ENCODE data around the gene PCDHAC2. TPM values are rescaled to one million over a fixed set of nuclear protein-coding genes. Genes with fewer than 3 reads are reported as not detected.

The PCDHAC2 gene, protein sequence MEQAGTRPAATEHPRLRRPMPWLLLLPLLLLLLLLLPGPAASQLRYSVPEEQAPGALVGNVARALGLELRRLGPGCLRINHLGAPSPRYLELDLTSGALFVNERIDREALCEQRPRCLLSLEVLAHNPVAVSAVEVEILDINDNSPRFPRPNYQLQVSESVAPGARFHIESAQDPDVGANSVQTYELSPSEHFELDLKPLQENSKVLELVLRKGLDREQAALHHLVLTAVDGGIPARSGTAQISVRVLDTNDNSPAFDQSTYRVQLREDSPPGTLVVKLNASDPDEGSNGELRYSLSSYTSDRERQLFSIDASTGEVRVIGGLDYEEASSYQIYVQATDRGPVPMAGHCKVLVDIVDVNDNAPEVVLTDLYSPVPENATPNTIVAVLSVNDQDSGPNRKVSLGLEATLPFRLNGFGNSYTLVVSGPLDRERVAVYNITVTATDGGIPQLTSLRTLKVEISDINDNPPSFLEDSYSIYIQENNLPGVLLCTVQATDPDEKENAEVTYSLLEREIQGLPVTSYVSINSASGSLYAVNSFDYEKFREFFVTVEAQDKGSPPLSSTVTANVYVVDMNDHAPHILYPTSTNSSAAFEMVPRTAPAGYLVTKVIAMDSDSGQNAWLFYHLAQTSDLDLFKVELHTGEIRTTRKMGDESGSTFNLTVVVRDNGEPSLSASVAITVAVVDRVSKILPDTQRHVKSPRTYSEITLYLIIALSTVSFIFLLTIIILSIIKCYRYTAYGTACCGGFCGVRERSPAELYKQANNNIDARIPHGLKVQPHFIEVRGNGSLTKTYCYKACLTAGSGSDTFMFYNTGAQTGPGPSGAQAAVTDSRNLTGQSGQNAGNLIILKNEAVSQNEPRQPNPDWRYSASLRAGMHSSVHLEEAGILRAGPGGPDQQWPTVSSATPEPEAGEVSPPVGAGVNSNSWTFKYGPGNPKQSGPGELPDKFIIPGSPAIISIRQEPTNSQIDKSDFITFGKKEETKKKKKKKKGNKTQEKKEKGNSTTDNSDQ
- total RNA-seq, result 0.25 and 0.65 TPM in 2 replicates

DNA sequence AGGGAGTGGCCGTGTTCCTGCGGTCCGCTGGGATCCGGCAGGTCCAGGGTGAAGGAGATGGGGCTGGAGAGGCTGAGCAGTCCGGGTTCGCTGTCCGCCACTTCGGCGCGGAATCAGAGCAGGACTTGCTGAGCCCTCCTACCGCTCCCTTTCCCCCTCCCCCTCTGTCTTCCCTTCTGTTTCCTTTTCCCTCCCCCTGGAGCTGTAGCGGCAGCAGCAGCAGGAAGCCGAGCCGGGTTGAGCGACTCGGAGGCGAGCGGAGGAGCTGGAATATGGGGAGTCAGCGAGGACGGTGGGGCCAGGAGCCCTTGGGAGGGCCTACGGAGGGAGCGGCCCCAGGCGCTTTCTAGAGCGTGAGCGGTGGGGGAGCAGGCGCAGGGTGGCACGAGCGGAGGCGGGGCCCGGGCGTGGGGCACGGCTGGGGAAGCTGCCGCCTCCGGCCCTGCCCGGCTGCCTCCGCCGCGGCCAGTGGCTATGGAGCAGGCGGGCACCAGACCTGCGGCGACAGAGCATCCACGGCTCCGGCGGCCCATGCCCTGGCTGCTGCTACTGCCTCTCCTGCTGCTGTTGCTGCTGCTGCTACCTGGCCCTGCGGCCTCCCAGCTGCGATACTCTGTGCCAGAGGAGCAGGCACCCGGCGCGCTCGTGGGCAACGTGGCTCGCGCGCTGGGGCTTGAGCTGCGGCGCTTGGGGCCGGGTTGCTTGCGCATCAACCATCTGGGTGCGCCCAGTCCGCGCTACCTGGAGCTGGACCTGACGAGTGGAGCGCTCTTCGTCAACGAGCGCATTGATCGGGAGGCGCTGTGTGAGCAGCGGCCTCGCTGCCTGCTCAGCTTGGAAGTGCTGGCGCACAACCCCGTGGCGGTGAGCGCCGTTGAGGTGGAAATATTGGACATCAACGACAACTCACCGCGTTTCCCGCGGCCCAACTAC, at the start of gene PCDHAC2:
TSS of gene PCDHAC2 (plus strand) at position 184 of the 933 bp plus-strand sequence. CDS start at position 475, 291 bp downstream.

DNA sequence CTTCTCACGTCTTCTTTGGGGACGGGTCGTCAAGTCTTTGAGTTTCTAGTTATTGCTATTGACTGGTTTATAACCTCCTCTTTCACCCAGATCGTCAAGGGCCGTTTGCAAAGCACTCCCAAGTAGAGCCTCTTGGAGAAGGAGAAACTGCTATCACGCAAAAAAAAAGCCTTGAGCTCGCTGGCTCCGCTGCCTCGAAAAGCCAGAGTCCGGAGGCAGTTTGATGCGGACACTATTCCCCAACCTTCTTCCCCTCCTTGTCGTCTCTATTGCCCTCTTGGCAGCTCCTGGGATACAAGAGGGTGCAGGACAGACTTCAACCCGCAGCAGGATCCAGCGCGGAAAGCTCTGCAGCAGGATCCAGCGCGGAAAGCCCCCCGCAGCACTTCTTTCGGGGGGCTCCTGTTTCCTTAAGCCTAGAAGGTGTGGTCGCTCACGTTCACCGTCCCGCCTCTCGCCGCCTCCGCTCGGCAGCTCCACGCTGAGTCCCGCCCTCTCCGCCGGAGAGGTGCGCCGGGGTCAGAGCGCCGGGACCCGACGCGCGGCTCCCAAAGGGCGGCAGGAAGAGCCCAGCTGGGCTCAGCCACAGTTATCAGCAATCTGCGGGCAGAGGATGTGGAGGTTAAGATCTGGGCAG, 40.4 kb upstream of the PCDHAC2 start, which contains the start of gene PCDHAC1:
TSS of gene PCDHAC1 (plus strand) at position 494 of the 637 bp plus-strand sequence. CDS start 594 bp downstream, outside the sequence.

Other genes with a start within 250 kb of the PCDHAC2 start
- gene PCDHA1, start 180.3 kb upstream of the PCDHAC2 start, total RNA-seq, result under 0.01 and 0.16 TPM in 2 replicates
- gene PCDHA2, start 171.6 kb upstream of the PCDHAC2 start, total RNA-seq, result under 0.01 TPM in 1 of 2 replicates, not detected in the other
- gene PCDHA3, start 165.4 kb upstream of the PCDHAC2 start, total RNA-seq, result under 0.01 and 0.13 TPM in 2 replicates
- 0.16 and 1.3 TPM in 2 replicates for gene PCDHA4, start 159.4 kb upstream of the PCDHAC2 start, total RNA-seq
- under 0.01 TPM in 1 of 2 replicates, not detected in the other for gene PCDHA5, start 144.9 kb upstream of the PCDHAC2 start, total RNA-seq
- 1.0 TPM in 1 of 2 replicates, not detected in the other for gene PCDHA6, start 138.5 kb upstream of the PCDHAC2 start, total RNA-seq
- gene PCDHA7, start 132.2 kb upstream of the PCDHAC2 start, total RNA-seq, result 0.51 TPM in 1 of 2 replicates, not detected in the other
- gene PCDHA8, start 125.3 kb upstream of the PCDHAC2 start, total RNA-seq, result 0.13 TPM in 1 of 2 replicates, not detected in the other
- under 0.01 TPM in 1 of 2 replicates, not detected in the other for gene PCDHA9, start 118.1 kb upstream of the PCDHAC2 start, total RNA-seq
- 0.13 TPM in 1 of 2 replicates, not detected in the other for gene PCDHA10, start 110.6 kb upstream of the PCDHAC2 start, total RNA-seq
- 0.16 TPM in 1 of 2 replicates, not detected in the other for gene PCDHA11, start 97.5 kb upstream of the PCDHAC2 start, total RNA-seq
- 0.25 TPM in 1 of 2 replicates, not detected in the other for gene PCDHA12, start 91.2 kb upstream of the PCDHAC2 start, total RNA-seq
- gene PCDHA13, start 84.4 kb upstream of the PCDHAC2 start, total RNA-seq, result not detected in 2 replicates
- under 0.01 TPM in 1 of 2 replicates, not detected in the other for gene PCDHAC1, start 40.2 kb upstream of the PCDHAC2 start, total RNA-seq
- not detected in 2 replicates for gene PCDHB1, start 84.9 kb downstream of the PCDHAC2 start, total RNA-seq
- gene PCDHB2, start 128.1 kb downstream of the PCDHAC2 start, total RNA-seq, result 0.49 and 0.76 TPM in 2 replicates
- 0.16 and 0.38 TPM in 2 replicates for gene PCDHB3, start 134.0 kb downstream of the PCDHAC2 start, total RNA-seq
- gene PCDHB4, start 155.3 kb downstream of the PCDHAC2 start, total RNA-seq, result 0.13 and 0.49 TPM in 2 replicates
- 0.33 and 1.5 TPM in 2 replicates for gene PCDHB5, start 168.7 kb downstream of the PCDHAC2 start, total RNA-seq
- gene PCDHB6, start 183.6 kb downstream of the PCDHAC2 start, total RNA-seq, result under 0.01 TPM in 1 of 2 replicates, not detected in the other
- 0.16 and 0.63 TPM in 2 replicates for gene PCDHB7, start 206.2 kb downstream of the PCDHAC2 start, total RNA-seq
- 0.25 TPM in 1 of 2 replicates, not detected in the other for gene PCDHB8, start 211.3 kb downstream of the PCDHAC2 start, total RNA-seq
- gene PCDHB16, start 215.9 kb downstream of the PCDHAC2 start, total RNA-seq, result 0.16 and 0.63 TPM in 2 replicates
- gene PCDHB9, start 220.7 kb downstream of the PCDHAC2 start, total RNA-seq, result 0.25 TPM in 1 of 2 replicates, not detected in the other
- 0.16 and 0.89 TPM in 2 replicates for gene PCDHB10, start 225.9 kb downstream of the PCDHAC2 start, total RNA-seq
- gene PCDHB11, start 233.2 kb downstream of the PCDHAC2 start, total RNA-seq, result 0.16 and 0.63 TPM in 2 replicates
- gene PCDHB12, start 242.2 kb downstream of the PCDHAC2 start, total RNA-seq, result under 0.01 and 0.25 TPM in 2 replicates
- gene PCDHB13, start 247.4 kb downstream of the PCDHAC2 start, total RNA-seq, result 0.16 and 1.1 TPM in 2 replicates

Measured in mesangial cell (primary cell).